ENCODE data around the gene MRGPRX4.

MRGPRX4 gene

GRCh38 chr11:18209058-18209457, 36.4 kb downstream of the MRGPRX4 start:
- DNase-seq (ENCODE audit: low spot score), result no peak

GRCh38 chr11:18221274-18221876, 48.7 kb downstream of the MRGPRX4 start:
- DNase-seq (ENCODE audit: low spot score), result no peak

- DNase-seq (ENCODE audit: low spot score), result no peak
Observed at GRCh38 chr11:18222814-18223421, 50.3 kb downstream of the MRGPRX4 start.

Measured in Ammon's horn (tissue), 1 donor.